B cell (primary cell): ENCODE results near the gene GAMT. TPM values are rescaled to one million over a fixed set of nuclear protein-coding genes. Genes with fewer than 3 reads are reported as not detected.

ENCODE experiments used
- ATAC-seq: fragments of 200-7000 bp; cut with Tn5 transposase; one replicate; pipeline ENCODE4 v1.10.0; 2021; ENCODE audit warnings: low read depth, mild to moderate bottlenecking, moderate number of reproducible peaks, moderate library complexity
- CTCF ChIA-PET: fragments of 350-600 bp; sonication (Branson Sonifier 250); formaldehyde crosslinking; loops from one replicate; lab custom pipeline; 2021; ENCODE audit warnings: antibody characterized with exemption, inconsistent platforms; lab: Charles Lee
- POLR2A ChIA-PET: fragments of 350-600 bp; sonication (Branson Sonifier 250); formaldehyde crosslinking; loops from one replicate; lab custom pipeline; 2021; ENCODE audit warnings: antibody characterized with exemption; lab: Charles Lee
- DNase-seq: peaks from one replicate; pipeline ENCODE4 v3.0.0; 2013
- H2AFZ ChIP-seq: 2 replicates; pipeline ENCODE4 v1.6.1; 2012; ENCODE audit warnings: mild to moderate bottlenecking, low read depth, low read length; ENCODE audit not compliant: insufficient read depth, poor library complexity, severe bottlenecking
- H3K27ac ChIP-seq, 2 donors: 1 replicate in 1 of 2; 2 replicates in 1 of 2; pipeline ENCODE4 v1.5.1; 2012 to 2013; ENCODE audit warnings: low read length in 2 of 2, mild to moderate bottlenecking in 2 of 2, moderate library complexity in 1 of 2
- H3K27me3 ChIP-seq, 4 experiments: fragments of 200-600 bp in 1 of 4; sonication (generic) in 1 of 4; replicated peaks in 1 of 4; 1 replicate in 2 of 4; 2 replicates in 2 of 4; pipeline versions ENCODE4 v1.6.1 to v1.7.0; 2013 to 2016; ENCODE audit warnings: low read length in 3 of 4, mild to moderate bottlenecking in 2 of 4, mixed read lengths in 1 of 4, moderate library complexity in 1 of 4; ENCODE audit not compliant: insufficient read depth in 4 of 4, control insufficient read depth in 3 of 4; ENCODE audit errors: control extremely low read depth in 1 of 4
- H3K36me3 ChIP-seq, 2 experiments: replicated peaks in 1 of 2; 1 replicate in 1 of 2; 2 replicates in 1 of 2; pipeline versions ENCODE4 v1.6.1 to v1.7.1; 2013; ENCODE audit warnings: low read length in 1 of 2; ENCODE audit not compliant: insufficient read depth in 2 of 2, control insufficient read depth in 1 of 2; ENCODE audit errors: control extremely low read depth in 1 of 2, extremely low read depth in 1 of 2
- H3K4me1 ChIP-seq, 2 donors: fragments of 200-600 bp in 1 of 2; sonication (generic) in 1 of 2; 1 replicate in 1 of 2; 2 replicates in 1 of 2; pipeline versions ENCODE4 v1.5.1 to v1.6.1; 2013 to 2017; ENCODE audit warnings: low read length in 2 of 2; ENCODE audit not compliant: control insufficient read depth in 2 of 2, insufficient read depth in 2 of 2
- H3K4me2 ChIP-seq: replicated peaks from 2 replicates; pipeline ENCODE3; 2012; ENCODE audit warnings: mild to moderate bottlenecking, low read depth, low read length; ENCODE audit not compliant: poor library complexity, severe bottlenecking
- H3K4me3 ChIP-seq, 5 experiments: fragments of 200-600 bp in 1 of 5; sonication (generic) in 1 of 5; 1 replicate in 3 of 5; 2 replicates in 2 of 5; pipeline versions ENCODE4 v1.5.1 to v1.7.0; 2011 to 2016; ENCODE audit warnings: low read length in 4 of 5, mild to moderate bottlenecking in 4 of 5, low read depth in 2 of 5, control low read depth in 1 of 5, moderate library complexity in 1 of 5; ENCODE audit not compliant: insufficient read depth in 1 of 5; ENCODE audit errors: control extremely low read depth in 1 of 5, extremely low read depth in 1 of 5
- H3K79me2 ChIP-seq: fragments of 200-600 bp; sonication (generic); one replicate; pipeline ENCODE4 v1.6.0; 2016; ENCODE audit warnings: low read length; ENCODE audit not compliant: control insufficient read depth, insufficient read depth
- H3K9ac ChIP-seq: fragments of 200-600 bp; sonication (generic); 2 replicates; pipeline ENCODE4 v1.6.1; 2017; ENCODE audit warnings: mild to moderate bottlenecking, low read length, moderate library complexity
- H3K9me3 ChIP-seq, 3 donors: one replicate each; pipeline versions ENCODE4 v1.6.1 to v1.7.1; 2013; ENCODE audit warnings: low read length in 2 of 3; ENCODE audit not compliant: control insufficient read depth in 2 of 3, insufficient read depth in 1 of 3; ENCODE audit errors: control extremely low read depth in 1 of 3
- H4K20me1 ChIP-seq: 2 replicates; pipeline ENCODE4 v1.6.0; 2012; ENCODE audit warnings: mild to moderate bottlenecking, low read length; ENCODE audit not compliant: insufficient read depth, control insufficient read depth, poor library complexity, severe bottlenecking
- H3K27ac Mint-ChIP-seq: one replicate; pipeline ENCODE4 v1.8.0; 2021; ENCODE audit warnings: mixed read lengths
- H3K27me3 Mint-ChIP-seq: one replicate; pipeline ENCODE4 v1.8.0; 2021; ENCODE audit warnings: mixed read lengths
- H3K4me1 Mint-ChIP-seq: one replicate; pipeline ENCODE4 v1.8.0; 2021; ENCODE audit warnings: mixed read lengths
- H3K4me3 Mint-ChIP-seq: one replicate; pipeline ENCODE4 v1.8.0; 2021; ENCODE audit warnings: mixed read lengths
- H3K9me3 Mint-ChIP-seq: one replicate; pipeline ENCODE4 v1.8.0; 2022; ENCODE audit warnings: mixed read lengths; ENCODE audit not compliant: insufficient read depth
- CTCF ChIP-seq: fragments of 200-600 bp; IDR thresholded peaks from one replicate; pipeline ENCODE4 v1.8.0; 2022; ENCODE audit warnings: antibody characterized with exemption, mild to moderate bottlenecking
- EZH2 ChIP-seq: IDR thresholded peaks from 2 replicates; pipeline ENCODE4 v1.6.1; 2012; ENCODE audit warnings: borderline replicate concordance, low read depth, mild to moderate bottlenecking, moderate library complexity, low read length; ENCODE audit not compliant: insufficient read depth, poor library complexity, severe bottlenecking
- WGBS: methylation state at CpG from one replicate; pipeline ENCODE4 v1.1.5; 2013; ENCODE audit warnings: missing lambda C conversion rate; ENCODE audit not compliant: insufficient coverage; 5-methylcytosine and 5-hydroxymethylcytosine counted together
- intact Hi-C: fragments of 100-400 bp; cut with micrococcal nuclease; formaldehyde crosslinking; loops from one replicate; pipeline ENCODE4 v1.10.0; 2022
- polyA plus RNA-seq: library from polyadenylated mRNA; depleted of rRNA; stranded (reverse); fragments of >200 nt; gene quantifications from 2 replicates; pipeline ENCODE4 v1.2.3, GENCODE V29; 2012
- total RNA-seq, 2 donors: library from RNA; stranded (reverse); fragments of 120-200 nt in 1 of 2; gene quantifications; 1 replicate in 1 of 2; 2 replicates in 1 of 2; pipeline versions ENCODE4 v1.2.3 to v1.2.4, GENCODE V29; 2013 to 2022

The GAMT gene
- total and polyA plus RNA-seq, 2 donors (not counting 1 experiment from before 2014, with no cell fraction given): 8.8 to 12.1 TPM

- Mint-ChIP-seq H3K4me1 (no peaks in the 10 kb centered on the region), H3K27ac (no peak overlapping the region), H3K4me3 (no peak overlapping the region), H3K27me3 (no peaks in the 10 kb centered on the region), H3K9me3 (no peaks in the 10 kb centered on the region)
- CTCF ChIA-PET: no interaction called here
- Histone ChIP-seq H3K9me3 (no peaks in the 10 kb centered on the region), H3K4me1 (no peaks in the 10 kb centered on the region), H3K4me3 (no peak overlapping the region), H3K27me3 (no peaks in the 10 kb centered on the region), H3K9ac (no peak overlapping the region), H3K27ac (no peak overlapping the region), H4K20me1 (no peaks in the 10 kb centered on the region), H2AFZ (no peak overlapping the region), H3K36me3 (peaks cover 0 to 15% of the 10 kb centered on the region in 2 experiments), H3K79me2 (no peaks in the 10 kb centered on the region), H3K4me2 (no peak overlapping the region)
- intact Hi-C loops: no loop called here
- TF ChIP-seq EZH2: no peak
- TF ChIP-seq CTCF: no peak
- 97% methylated on average over 42 of the region's 43 CpGs for WGBS
- ATAC-seq (no peak), DNase-seq (no peak)
- POLR2A ChIA-PET: no interaction called here
These were observed 24.0 kb downstream of the GAMT start for GRCh38 chr19:1377176-1377964.

- no peaks in the 10 kb centered on the region for H3K27me3 ChIP-seq
- no peak overlapping the region for H2AFZ ChIP-seq
- H3K79me2 ChIP-seq: no peaks in the 10 kb centered on the region
- no peak overlapping the region for H3K4me3 Mint-ChIP-seq
- H4K20me1 ChIP-seq: no peaks in the 10 kb centered on the region
- no peak overlapping the region for H3K27ac Mint-ChIP-seq
- H3K9ac ChIP-seq: no peak overlapping the region
- intact Hi-C loops: no loop called here
- ChIA-PET CTCF (interaction anchor here (0.7 to 1.0 kb wide), 2 partner anchors 34 to 61 kb away, joined by 3 to 6 read pairs; no protein-coding TSS in a partner anchor), POLR2A (interaction anchor here (0.6 to 0.7 kb wide), 2 partner anchors 103 to 499 kb away, joined by 4 to 11 read pairs; no protein-coding TSS in a partner anchor)
- WGBS: 98% methylated on average over 15 of the region's 17 CpGs
- TF ChIP-seq EZH2: no peak
- no peak for TF ChIP-seq CTCF
- H3K27ac ChIP-seq: no peak overlapping the region
- H3K27me3 Mint-ChIP-seq: no peaks in the 10 kb centered on the region
- H3K4me2 ChIP-seq: no peak overlapping the region
- no peaks in the 10 kb centered on the region for H3K9me3 ChIP-seq
- H3K36me3 ChIP-seq: peaks cover 0 to 15% of the 10 kb centered on the region in 2 experiments
- H3K4me3 ChIP-seq: no peak overlapping the region
- H3K4me1 ChIP-seq: no peaks in the 10 kb centered on the region
- no peaks in the 10 kb centered on the region for H3K9me3 Mint-ChIP-seq
- ATAC-seq: no peak
- DNase-seq: no peak
- H3K4me1 Mint-ChIP-seq: no peaks in the 10 kb centered on the region
These were observed 24.9 kb downstream of the GAMT start for GRCh38 chr19:1376415-1376805.
